PC-9 (cell line): ENCODE results near the gene HBA2. TPM values are rescaled to one million over a fixed set of nuclear protein-coding genes. Genes with fewer than 3 reads are reported as not detected.
A peak's percentile ranks its signal among the peaks of the same experiment; 100 is the strongest.

Experiments used
- BruUV-seq: library from RNA; stranded (reverse); fragments of 400-500 nt; replicated peaks from 2 replicates; lab custom pipeline; 2021; lab: Mats Ljungman, UMichigan
- CTCF ChIA-PET: fragments of 300-600 bp; sonication (Branson Sonifier 250); formaldehyde crosslinking; loops from one replicate; lab custom pipeline; 2022; ENCODE audit warnings: antibody characterized with exemption; lab: Charles Lee
- POLR2A ChIA-PET: fragments of 300-600 bp; sonication (Branson Sonifier 250); formaldehyde crosslinking; loops from one replicate; lab custom pipeline; 2022; ENCODE audit warnings: antibody characterized with exemption; ENCODE audit not compliant: unreplicated experiment; lab: Charles Lee
- DNase-seq, 2 experiments: peaks; one replicate each; pipeline versions ENCODE4 v3.0.0 to v3.0.0-alpha.2; 2015 to 2022; ENCODE audit warnings: mixed read lengths in 1 of 2
- H2AFZ ChIP-seq: fragments of 200-600 bp; sonication (generic); 2 replicates; pipeline ENCODE4 v1.8.1; 2017; ENCODE audit warnings: antibody characterized with exemption
- H3F3A ChIP-seq: fragments of 200-600 bp; sonication (generic); 2 replicates; pipeline ENCODE4 v1.8.1; 2017; ENCODE audit warnings: antibody characterized with exemption, mild to moderate bottlenecking, low read depth; ENCODE audit not compliant: insufficient read depth
- H3K27ac ChIP-seq: fragments of 200-600 bp; sonication (generic); 2 replicates; pipeline ENCODE4 v1.6.1; 2016; ENCODE audit warnings: mixed run types
- H3K27me3 ChIP-seq: fragments of 200-600 bp; sonication (generic); 2 replicates; pipeline ENCODE4 v1.6.1; 2016; ENCODE audit warnings: low read depth, mixed run types; ENCODE audit not compliant: insufficient read depth
- H3K36me3 ChIP-seq: fragments of 200-600 bp; sonication (generic); 2 replicates; pipeline ENCODE4 v1.6.1; 2016; ENCODE audit warnings: low read depth, mixed run types
- H3K4me1 ChIP-seq: fragments of 200-600 bp; sonication (generic); replicated peaks from 2 replicates; pipeline ENCODE4 v1.6.1; 2016; ENCODE audit warnings: mixed run types; ENCODE audit not compliant: insufficient read depth
- H3K4me2 ChIP-seq: fragments of 200-600 bp; sonication (generic); 2 replicates; pipeline ENCODE4 v1.6.1; 2017; ENCODE audit warnings: mixed run types
- H3K4me3 ChIP-seq: fragments of 200-600 bp; sonication (generic); 2 replicates; pipeline ENCODE4 v1.6.1; 2016; ENCODE audit warnings: mixed run types
- H3K79me2 ChIP-seq: fragments of 200-600 bp; sonication (generic); 2 replicates; pipeline ENCODE4 v1.6.1; 2017; ENCODE audit warnings: low read depth, mixed run types
- H3K9me2 ChIP-seq: fragments of 200-600 bp; sonication (generic); 2 replicates; pipeline ENCODE4 v1.8.1; 2017; ENCODE audit warnings: mild to moderate bottlenecking; ENCODE audit not compliant: insufficient read depth
- H3K9me3 ChIP-seq: fragments of 200-600 bp; sonication (generic); 2 replicates; pipeline ENCODE4 v1.8.1; 2016; ENCODE audit warnings: low read depth; ENCODE audit not compliant: insufficient read depth
- H4K20me1 ChIP-seq: fragments of 200-600 bp; sonication (generic); 2 replicates; pipeline ENCODE4 v1.8.1; 2017; ENCODE audit not compliant: insufficient read depth
- EZH2 ChIP-seq: fragments of 200-600 bp; sonication (generic); IDR thresholded peaks from 2 replicates; pipeline ENCODE4 v1.8.0; 2017; ENCODE audit warnings: antibody characterized with exemption, low read depth
- intact Hi-C: fragments of 100-400 bp; cut with micrococcal nuclease; formaldehyde crosslinking; loops from one replicate; pipeline ENCODE4 v1.10.0; 2022; ENCODE audit not compliant: unreplicated experiment
- total RNA-seq: library from RNA; stranded (reverse); gene quantifications from 2 replicates; pipeline ENCODE4 v1.2.3, GENCODE V29; 2021
- TF ChIP-seq, protein P1 (sequence below): fragments of 200-600 bp; sonication (generic); conservative IDR thresholded peaks from 2 replicates; pipeline ENCODE4 v1.6.1; 2017; ENCODE audit warnings: mixed run types, antibody characterized with exemption, mild to moderate bottlenecking, moderate library complexity

The HBA2 gene
- total RNA-seq, 1 experiment from 2014 or later = not detected

DNA sequence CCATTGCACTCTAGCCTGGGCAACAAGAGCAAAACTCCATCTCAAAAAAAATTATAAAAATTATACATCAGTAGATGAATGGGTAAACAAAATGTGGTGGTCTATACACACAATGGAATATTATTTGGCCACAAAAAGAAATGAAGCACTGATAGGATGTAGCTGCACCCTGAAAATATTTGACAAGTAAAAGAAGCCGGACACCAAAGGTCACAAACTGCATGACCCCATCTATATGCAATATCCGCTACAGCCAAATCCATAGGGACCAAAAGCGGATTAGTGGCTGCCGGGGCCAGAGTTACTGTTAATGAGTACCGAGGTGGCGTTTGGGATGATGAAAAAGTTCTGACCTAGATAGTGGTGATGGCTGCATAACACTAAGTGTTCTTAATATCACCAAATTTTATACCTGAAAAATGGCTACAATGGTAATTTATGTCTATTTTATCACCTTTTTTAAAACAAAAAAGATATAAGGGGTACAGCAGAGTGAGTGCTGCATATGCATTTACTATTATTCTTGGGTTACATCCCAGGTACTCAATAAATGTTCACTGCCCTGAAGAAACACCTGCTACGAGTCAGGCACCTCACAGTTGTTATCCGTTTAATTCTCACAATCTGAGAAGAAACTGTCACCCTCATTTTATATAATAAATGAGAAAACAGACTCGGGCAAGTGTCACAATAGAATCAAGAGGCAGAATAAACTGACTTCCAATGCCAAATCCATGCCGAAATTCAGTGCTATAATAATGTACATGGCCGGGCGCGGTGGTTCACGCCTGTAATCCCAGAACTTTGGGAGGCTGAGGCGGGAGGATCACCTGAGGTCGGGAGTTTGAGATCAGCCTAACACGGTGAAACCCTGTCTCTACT lies 6.8 kb downstream of the HBA2 start:
- no peak overlapping the region for H3K4me3 ChIP-seq
- H3K9me2 ChIP-seq = no peaks in the 10 kb centered on the region
- ChIA-PET CTCF (interaction anchor here (0.7 kb wide), 1 partner anchor 460 kb away, joined by 3 read pairs; no protein-coding TSS in a partner anchor), POLR2A (interaction anchor here (0.7 kb wide), 1 partner anchor 72 kb away, joined by 11 read pairs; no protein-coding TSS in a partner anchor)
- H3K4me1 ChIP-seq = no peaks in the 10 kb centered on the region
- H3K4me2 ChIP-seq = no peak overlapping the region
- TF ChIP-seq EZH2 = no peak
- TF ChIP-seq, protein P1, sequence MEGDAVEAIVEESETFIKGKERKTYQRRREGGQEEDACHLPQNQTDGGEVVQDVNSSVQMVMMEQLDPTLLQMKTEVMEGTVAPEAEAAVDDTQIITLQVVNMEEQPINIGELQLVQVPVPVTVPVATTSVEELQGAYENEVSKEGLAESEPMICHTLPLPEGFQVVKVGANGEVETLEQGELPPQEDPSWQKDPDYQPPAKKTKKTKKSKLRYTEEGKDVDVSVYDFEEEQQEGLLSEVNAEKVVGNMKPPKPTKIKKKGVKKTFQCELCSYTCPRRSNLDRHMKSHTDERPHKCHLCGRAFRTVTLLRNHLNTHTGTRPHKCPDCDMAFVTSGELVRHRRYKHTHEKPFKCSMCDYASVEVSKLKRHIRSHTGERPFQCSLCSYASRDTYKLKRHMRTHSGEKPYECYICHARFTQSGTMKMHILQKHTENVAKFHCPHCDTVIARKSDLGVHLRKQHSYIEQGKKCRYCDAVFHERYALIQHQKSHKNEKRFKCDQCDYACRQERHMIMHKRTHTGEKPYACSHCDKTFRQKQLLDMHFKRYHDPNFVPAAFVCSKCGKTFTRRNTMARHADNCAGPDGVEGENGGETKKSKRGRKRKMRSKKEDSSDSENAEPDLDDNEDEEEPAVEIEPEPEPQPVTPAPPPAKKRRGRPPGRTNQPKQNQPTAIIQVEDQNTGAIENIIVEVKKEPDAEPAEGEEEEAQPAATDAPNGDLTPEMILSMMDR = no peak
- intact Hi-C loops = no loop called here
- no peak overlapping the region for H3K27ac ChIP-seq
- peaks cover 9% of the 10 kb centered on the region; the same call in 1 of the 2 replicates for H4K20me1 ChIP-seq
- H2AFZ ChIP-seq = no peak overlapping the region
- no peaks in the 10 kb centered on the region for H3K9me3 ChIP-seq
- peaks cover 17% of the 10 kb centered on the region for H3K27me3 ChIP-seq
- DNase-seq = no peak
- BruUV-seq = no TSS peak
- H3F3A ChIP-seq = peaks cover 22% of the 10 kb centered on the region; the same call in 1 of the 2 replicates
- no peaks in the 10 kb centered on the region for H3K36me3 ChIP-seq
- no peaks in the 10 kb centered on the region for H3K79me2 ChIP-seq

DNA sequence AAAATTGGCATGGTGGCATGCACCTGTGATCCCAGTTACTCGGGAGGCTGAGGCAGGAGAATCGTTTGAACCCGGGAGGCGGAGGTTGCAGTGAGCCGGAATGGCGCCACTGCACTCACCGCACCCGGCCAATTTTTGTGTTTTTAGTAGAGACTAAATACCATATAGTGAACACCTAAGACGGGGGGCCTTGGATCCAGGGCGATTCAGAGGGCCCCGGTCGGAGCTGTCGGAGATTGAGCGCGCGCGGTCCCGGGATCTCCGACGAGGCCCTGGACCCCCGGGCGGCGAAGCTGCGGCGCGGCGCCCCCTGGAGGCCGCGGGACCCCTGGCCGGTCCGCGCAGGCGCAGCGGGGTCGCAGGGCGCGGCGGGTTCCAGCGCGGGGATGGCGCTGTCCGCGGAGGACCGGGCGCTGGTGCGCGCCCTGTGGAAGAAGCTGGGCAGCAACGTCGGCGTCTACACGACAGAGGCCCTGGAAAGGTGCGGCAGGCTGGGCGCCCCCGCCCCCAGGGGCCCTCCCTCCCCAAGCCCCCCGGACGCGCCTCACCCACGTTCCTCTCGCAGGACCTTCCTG lies 7.5 kb downstream of the HBA2 start, which contains the start of gene HBQ1:
HBQ1 (plus strand) TSS at position 359 of the 575 bp plus-strand sequence; CDS start at position 387, 28 bp downstream.
- H3K27ac ChIP-seq = no peak within 1 kb of the TSS
- H3K79me2 ChIP-seq = no peaks in the 10 kb centered on the region
- H2AFZ ChIP-seq = no peak within 1 kb of the TSS
- BruUV-seq = no TSS peak
- peaks cover 3% of the 10 kb centered on the region; the same call in 1 of the 2 replicates for H4K20me1 ChIP-seq
- TF ChIP-seq EZH2 = no peak
- TF ChIP-seq, protein P1 = no peak
- H3K9me2 ChIP-seq = no peaks in the 10 kb centered on the region
- ChIA-PET POLR2A (no interaction called here), CTCF (no interaction called here)
- no peak within 1 kb of the TSS for H3K4me3 ChIP-seq
- H3F3A ChIP-seq = peaks cover 21% of the 10 kb centered on the region; the same call in 1 of the 2 replicates
- DNase-seq = no peak
- intact Hi-C loops = no loop called here
- H3K36me3 ChIP-seq = no peaks in the 10 kb centered on the region
- H3K4me1 ChIP-seq = no peaks in the 10 kb centered on the region
- H3K27me3 ChIP-seq = peaks cover 9% of the 10 kb centered on the region; the same call in 1 of the 2 replicates
- H3K9me3 ChIP-seq = no peaks in the 10 kb centered on the region
- peak within 1 kb of the TSS; percentile 63 for H3K4me2 ChIP-seq
